HFFc6 (cell line): ENCODE results near the gene SLC29A3. TPM values are rescaled to one million over a fixed set of nuclear protein-coding genes. Genes with fewer than 3 reads are reported as not detected.

Experiments used
- DNase-seq: peaks from one replicate; pipeline ENCODE4 v3.0.0-alpha.2; 2018
- H3K27ac Mint-ChIP-seq: 2 replicates; pipeline ENCODE4 v1.8.0; 2020; ENCODE audit warnings: mild to moderate bottlenecking, mixed read lengths
- H3K27me3 Mint-ChIP-seq: 2 replicates; pipeline ENCODE4 v1.8.0; 2021; ENCODE audit warnings: mild to moderate bottlenecking, moderate library complexity, mixed read lengths; ENCODE audit not compliant: insufficient read depth
- H3K36me3 Mint-ChIP-seq: 2 replicates; pipeline ENCODE4 v1.8.0; 2021; ENCODE audit warnings: low read depth, mixed read lengths
- H3K4me1 Mint-ChIP-seq: 2 replicates; pipeline ENCODE4 v1.8.0; 2020; ENCODE audit warnings: low read depth, mixed read lengths
- H3K4me3 Mint-ChIP-seq: 2 replicates; pipeline ENCODE4 v1.8.0; 2020; ENCODE audit warnings: mild to moderate bottlenecking, moderate library complexity, mixed read lengths
- H3K9me3 Mint-ChIP-seq: 2 replicates; pipeline ENCODE4 v1.8.0; 2020; ENCODE audit warnings: mild to moderate bottlenecking, mixed read lengths
- total RNA-seq, 6 experiments: library from RNA; stranded (reverse); fragmentation: NEBNext Ultra II Directional; extraction: Animal tissue kit (Norgen Biotek cat#: 25700); gene quantifications; 2 replicates in 1 of 6; 3 replicates in 5 of 6; pipeline ENCODE4 v1.2.3, GENCODE V29; 2021
- TF ChIP-seq, protein P1 (sequence below): fragments of 200-600 bp; sonication (generic); IDR thresholded peaks from 2 replicates; pipeline ENCODE4 v1.5.0; 2021; ENCODE audit warnings: antibody characterized with exemption, mild to moderate bottlenecking

Gene SLC29A3
- total RNA-seq, 6 experiments from 2014 or later: 2.1 to 4.4 (median 2.7) TPM

- H3K4me3 Mint-ChIP-seq: no peak overlapping the region
- TF ChIP-seq, protein P1, sequence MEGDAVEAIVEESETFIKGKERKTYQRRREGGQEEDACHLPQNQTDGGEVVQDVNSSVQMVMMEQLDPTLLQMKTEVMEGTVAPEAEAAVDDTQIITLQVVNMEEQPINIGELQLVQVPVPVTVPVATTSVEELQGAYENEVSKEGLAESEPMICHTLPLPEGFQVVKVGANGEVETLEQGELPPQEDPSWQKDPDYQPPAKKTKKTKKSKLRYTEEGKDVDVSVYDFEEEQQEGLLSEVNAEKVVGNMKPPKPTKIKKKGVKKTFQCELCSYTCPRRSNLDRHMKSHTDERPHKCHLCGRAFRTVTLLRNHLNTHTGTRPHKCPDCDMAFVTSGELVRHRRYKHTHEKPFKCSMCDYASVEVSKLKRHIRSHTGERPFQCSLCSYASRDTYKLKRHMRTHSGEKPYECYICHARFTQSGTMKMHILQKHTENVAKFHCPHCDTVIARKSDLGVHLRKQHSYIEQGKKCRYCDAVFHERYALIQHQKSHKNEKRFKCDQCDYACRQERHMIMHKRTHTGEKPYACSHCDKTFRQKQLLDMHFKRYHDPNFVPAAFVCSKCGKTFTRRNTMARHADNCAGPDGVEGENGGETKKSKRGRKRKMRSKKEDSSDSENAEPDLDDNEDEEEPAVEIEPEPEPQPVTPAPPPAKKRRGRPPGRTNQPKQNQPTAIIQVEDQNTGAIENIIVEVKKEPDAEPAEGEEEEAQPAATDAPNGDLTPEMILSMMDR: no peak
- H3K27ac Mint-ChIP-seq: no peak overlapping the region
- no peaks in the 10 kb centered on the region for H3K9me3 Mint-ChIP-seq
- no peak for DNase-seq
- H3K27me3 Mint-ChIP-seq: peaks cover 16% of the 10 kb centered on the region
- H3K4me1 Mint-ChIP-seq: peaks cover 7% of the 10 kb centered on the region
- no peaks in the 10 kb centered on the region; the same call in 1 of the 2 replicates for H3K36me3 Mint-ChIP-seq
These were observed 61.8 kb downstream of the SLC29A3 start for GRCh38 chr10:71380841-71381240.

DNA sequence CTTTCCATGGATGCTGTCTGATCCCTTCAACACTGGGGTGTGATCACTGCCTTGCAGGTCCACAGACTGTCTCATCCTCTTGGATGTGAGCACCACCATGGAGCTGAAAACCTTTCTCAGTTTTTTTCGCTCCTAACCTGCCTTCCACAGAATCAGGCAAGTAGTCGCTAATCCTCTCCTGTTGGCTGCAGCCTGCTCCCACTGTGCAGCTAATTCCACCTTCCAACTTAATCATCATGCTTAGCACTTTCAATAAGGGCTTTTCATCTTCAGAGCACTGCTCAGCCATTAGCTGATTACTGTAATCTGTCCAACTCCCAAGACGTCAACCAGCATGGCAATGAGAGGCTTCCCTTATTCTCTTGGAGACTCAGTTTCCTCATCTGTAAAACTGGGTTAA is 62.6 kb downstream of the SLC29A3 start:
- peaks cover 7% of the 10 kb centered on the region for H3K4me1 Mint-ChIP-seq
- H3K27ac Mint-ChIP-seq: no peak overlapping the region
- H3K9me3 Mint-ChIP-seq: no peaks in the 10 kb centered on the region
- TF ChIP-seq, protein P1: no peak
- peaks cover 24% of the 10 kb centered on the region for H3K27me3 Mint-ChIP-seq
- no peak overlapping the region for H3K4me3 Mint-ChIP-seq
- H3K36me3 Mint-ChIP-seq: no peaks in the 10 kb centered on the region; the same call in 1 of the 2 replicates
- DNase-seq: no peak

- Mint-ChIP-seq H3K9me3 (no peaks in the 10 kb centered on the region), H3K4me1 (peaks cover 7% of the 10 kb centered on the region), H3K27ac (no peak overlapping the region), H3K36me3 (no peaks in the 10 kb centered on the region; the same call in 1 of the 2 replicates), H3K27me3 (peaks cover 26% of the 10 kb centered on the region), H3K4me3 (no peak overlapping the region)
- DNase-seq: no peak
- TF ChIP-seq, protein P1: no peak
These were observed 63.0 kb downstream of the SLC29A3 start for GRCh38 chr10:71382028-71382427.

GRCh38 chr10:71382757-71383156 is 63.7 kb downstream of the SLC29A3 start:
- Mint-ChIP-seq H3K4me3 (no peak overlapping the region), H3K27me3 (peaks cover 31% of the 10 kb centered on the region), H3K9me3 (no peaks in the 10 kb centered on the region), H3K36me3 (no peaks in the 10 kb centered on the region), H3K4me1 (peaks cover 1% of the 10 kb centered on the region), H3K27ac (no peak overlapping the region)
- DNase-seq: no peak
- TF ChIP-seq, protein P1: no peak

DNA sequence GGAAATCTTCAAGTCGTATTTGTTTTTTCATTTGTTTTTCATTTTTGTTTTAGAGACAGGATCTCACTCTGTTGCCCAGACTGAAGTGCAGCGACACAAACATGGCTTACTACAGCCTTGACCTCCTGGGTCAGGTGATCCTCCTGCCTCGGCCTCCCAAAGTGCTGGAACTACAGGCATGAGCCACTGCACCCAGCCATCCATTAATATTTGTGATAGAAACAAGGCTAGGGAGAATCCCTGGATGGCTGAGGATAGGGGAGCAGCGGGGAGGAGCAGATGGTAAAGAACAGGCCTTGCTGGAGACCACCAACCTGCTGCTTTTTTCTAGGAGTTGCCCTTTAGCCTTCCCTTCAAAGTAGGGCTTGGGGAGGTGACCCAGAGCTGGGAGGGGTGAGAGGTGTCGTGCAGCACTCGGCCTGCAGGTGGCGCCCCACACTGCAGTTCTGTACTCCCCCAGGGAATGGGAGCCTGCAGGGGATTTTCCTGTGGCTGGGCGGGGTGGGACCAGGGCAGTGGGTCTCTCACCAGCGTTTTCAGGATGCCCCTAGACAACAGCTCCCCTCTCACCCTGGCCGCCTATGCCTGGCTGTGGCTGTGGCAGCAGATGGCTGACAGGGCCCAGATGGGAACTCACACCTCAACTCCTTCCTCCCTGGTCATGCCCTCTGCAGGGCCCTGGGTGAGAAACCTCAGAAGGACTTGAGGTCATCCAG is 65.1 kb downstream of the SLC29A3 start:
- no peaks in the 10 kb centered on the region for H3K4me1 Mint-ChIP-seq
- TF ChIP-seq, protein P1: peak; percentile 97
- H3K27me3 Mint-ChIP-seq: peaks cover 39% of the 10 kb centered on the region
- no peaks in the 10 kb centered on the region for H3K36me3 Mint-ChIP-seq
- no peaks in the 10 kb centered on the region for H3K9me3 Mint-ChIP-seq
- H3K4me3 Mint-ChIP-seq: no peak overlapping the region
- H3K27ac Mint-ChIP-seq: no peak overlapping the region
- DNase-seq: no peak
